ENCODE measurements around the gene ATP8A1.

DNA sequence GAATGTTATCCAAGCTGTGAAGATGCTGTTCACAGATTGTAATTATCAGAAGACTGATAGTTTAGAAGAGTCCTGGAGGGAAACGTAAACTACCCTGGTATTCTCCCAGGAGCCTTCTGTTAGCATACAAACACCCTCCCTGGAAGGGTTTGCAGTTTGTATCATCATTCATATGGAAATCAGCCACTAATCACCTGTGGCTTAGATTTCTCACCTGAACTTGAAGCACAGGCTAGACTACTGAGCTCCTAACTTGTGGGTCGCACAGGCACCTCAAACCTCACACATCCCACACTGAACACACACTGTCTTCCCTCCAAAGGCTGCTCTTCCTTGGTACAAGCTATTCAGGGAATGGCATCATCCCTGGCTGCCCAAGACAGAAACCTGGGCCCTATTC, 228.9 kb downstream of the ATP8A1 start:
- no peak for TF ChIP-seq POLR2AphosphoS5 (IDR thresholded peaks at IDR 0.05; ENCODE audit: low read depth, low read length)
- no peak for TF ChIP-seq FOSL1 (IDR thresholded peaks at IDR 0.05; ENCODE audit: insufficient read depth, low read depth, low read length)
- TF ChIP-seq, protein P1, sequence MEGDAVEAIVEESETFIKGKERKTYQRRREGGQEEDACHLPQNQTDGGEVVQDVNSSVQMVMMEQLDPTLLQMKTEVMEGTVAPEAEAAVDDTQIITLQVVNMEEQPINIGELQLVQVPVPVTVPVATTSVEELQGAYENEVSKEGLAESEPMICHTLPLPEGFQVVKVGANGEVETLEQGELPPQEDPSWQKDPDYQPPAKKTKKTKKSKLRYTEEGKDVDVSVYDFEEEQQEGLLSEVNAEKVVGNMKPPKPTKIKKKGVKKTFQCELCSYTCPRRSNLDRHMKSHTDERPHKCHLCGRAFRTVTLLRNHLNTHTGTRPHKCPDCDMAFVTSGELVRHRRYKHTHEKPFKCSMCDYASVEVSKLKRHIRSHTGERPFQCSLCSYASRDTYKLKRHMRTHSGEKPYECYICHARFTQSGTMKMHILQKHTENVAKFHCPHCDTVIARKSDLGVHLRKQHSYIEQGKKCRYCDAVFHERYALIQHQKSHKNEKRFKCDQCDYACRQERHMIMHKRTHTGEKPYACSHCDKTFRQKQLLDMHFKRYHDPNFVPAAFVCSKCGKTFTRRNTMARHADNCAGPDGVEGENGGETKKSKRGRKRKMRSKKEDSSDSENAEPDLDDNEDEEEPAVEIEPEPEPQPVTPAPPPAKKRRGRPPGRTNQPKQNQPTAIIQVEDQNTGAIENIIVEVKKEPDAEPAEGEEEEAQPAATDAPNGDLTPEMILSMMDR (IDR thresholded peaks at IDR 0.05; ENCODE audit: control extremely low read depth in 1 of 3, insufficient read depth in 1 of 3, low read depth in 1 of 3, low read length in 3 of 3), result no peak
- no peak for TF ChIP-seq SIN3A (conservative IDR thresholded peaks at IDR 0.05 in 1 of 2, IDR thresholded peaks at IDR 0.05 in 1 of 2; ENCODE audit: low read depth in 1 of 2, low read length in 2 of 2)
- TF ChIP-seq TAF7 (optimal IDR thresholded peaks at IDR 0.05; ENCODE audit: borderline replicate concordance, low read depth, low read length), result no peak
- no peak for TF ChIP-seq POLR2A (IDR thresholded peaks at IDR 0.05; ENCODE audit: control extremely low read depth in 1 of 2, low read depth in 2 of 2, low read length in 2 of 2)
- no peak for TF ChIP-seq RAD21 (IDR thresholded peaks at IDR 0.05 in 1 of 2, conservative IDR thresholded peaks at IDR 0.05 in 1 of 2; ENCODE audit: low read depth in 2 of 2, low read length in 2 of 2)
- no peak for TF ChIP-seq NRF1 (IDR thresholded peaks at IDR 0.05; ENCODE audit: low read depth, low read length)
- no peak for TF ChIP-seq CBX5 (IDR thresholded peaks at IDR 0.05; ENCODE audit: low read depth, low read length)
- no peak for TF ChIP-seq CREB1 (IDR thresholded peaks at IDR 0.05)
